WTC11 (cell line): Measurements from ENCODE around the gene PPM1L. TPM values are rescaled to one million over a fixed set of nuclear protein-coding genes. Genes with fewer than 3 reads are reported as not detected.
"Not testable (repeated sequence)": the region's sequence is repeated elsewhere in the genome, so short reads cannot be mapped to it uniquely, and the experiment has no call there.

Experiments
- ATAC-seq: fragments of 200-7000 bp; cut with Tn5 transposase; 2 replicates; pipeline ENCODE4 v1.10.0; 2021; ENCODE audit warnings: mild to moderate bottlenecking, moderate library complexity
- CTCF ChIA-PET: fragments of 300-600 bp; sonication (Branson Sonifier 250); formaldehyde crosslinking; loops from one replicate; lab custom pipeline; 2021; ENCODE audit warnings: antibody characterized with exemption; lab: Charles Lee
- POLR2A ChIA-PET: fragments of 350-600 bp; sonication (Branson Sonifier 250); formaldehyde crosslinking; loops from one replicate; lab custom pipeline; 2021; ENCODE audit warnings: antibody characterized with exemption; lab: Charles Lee
- DNase-seq: peaks from one replicate; pipeline ENCODE4 v3.0.0; 2021; ENCODE audit warnings: low spot score
- H3K27ac Mint-ChIP-seq: 2 replicates; pipeline ENCODE4 v1.8.0; 2021; ENCODE audit warnings: mixed read lengths
- H3K27me3 Mint-ChIP-seq: 2 replicates; pipeline ENCODE4 v1.8.0; 2021; ENCODE audit warnings: low read depth, mild to moderate bottlenecking, moderate library complexity, mixed read lengths
- H3K36me3 Mint-ChIP-seq: 2 replicates; pipeline ENCODE4 v1.8.0; 2021; ENCODE audit warnings: mixed read lengths
- H3K4me1 Mint-ChIP-seq: 2 replicates; pipeline ENCODE4 v1.8.0; 2022; ENCODE audit warnings: mixed read lengths
- H3K4me3 Mint-ChIP-seq: 2 replicates; pipeline ENCODE4 v1.8.0; 2021; ENCODE audit warnings: mild to moderate bottlenecking, moderate library complexity, mixed read lengths
- H3K9me3 Mint-ChIP-seq: 2 replicates; pipeline ENCODE4 v1.8.0; 2021; ENCODE audit warnings: mixed read lengths
- CREB1 ChIP-seq: sonication (generic); formaldehyde crosslinking; IDR thresholded peaks from 2 replicates; pipeline ENCODE4 v1.8.0; 2023; ENCODE audit warnings: mild to moderate bottlenecking, missing genetic modification reagents
- CTCF ChIP-seq: fragments of 200-600 bp; IDR thresholded peaks from 2 replicates; pipeline ENCODE4 v1.8.0; 2022; ENCODE audit warnings: antibody characterized with exemption
- E2F4 ChIP-seq: sonication (generic); formaldehyde crosslinking; IDR thresholded peaks from 2 replicates; pipeline ENCODE4 v1.8.1; 2022; ENCODE audit warnings: low read depth, mild to moderate bottlenecking, moderate library complexity, missing genetic modification reagents, borderline replicate concordance
- EMX1 ChIP-seq: fragments of 250-450 bp; sonication (Bioruptor Pico); IDR thresholded peaks from 2 replicates; pipeline ENCODE4 v1.8.0; 2021; ENCODE audit warnings: mild to moderate bottlenecking
- JAZF1 ChIP-seq: fragments of 250-450 bp; sonication (Bioruptor Pico); IDR thresholded peaks from 2 replicates; pipeline ENCODE4 v1.9.0; 2021; ENCODE audit warnings: moderate library complexity, mild to moderate bottlenecking, inconsistent platforms
- JUN ChIP-seq: sonication (generic); formaldehyde crosslinking; IDR thresholded peaks from 2 replicates; pipeline ENCODE4 v1.8.0; 2023; ENCODE audit warnings: mild to moderate bottlenecking, missing genetic modification reagents
- NFE2L1 ChIP-seq: sonication (generic); formaldehyde crosslinking; IDR thresholded peaks from 2 replicates; pipeline ENCODE4 v1.8.1; 2023; ENCODE audit warnings: missing genetic modification reagents
- NR3C1 ChIP-seq: sonication (generic); formaldehyde crosslinking; conservative IDR thresholded peaks from 2 replicates; pipeline ENCODE4 v1.8.1; 2023; ENCODE audit warnings: low read depth, mild to moderate bottlenecking, missing genetic modification reagents
- PRDM15 ChIP-seq: sonication (generic); formaldehyde crosslinking; IDR thresholded peaks from 2 replicates; pipeline ENCODE4 v1.8.0; 2022; ENCODE audit warnings: missing genetic modification reagents
- RELA ChIP-seq: sonication (generic); formaldehyde crosslinking; IDR thresholded peaks from 2 replicates; pipeline ENCODE4 v1.8.1; 2022; ENCODE audit warnings: missing genetic modification reagents, mild to moderate bottlenecking, borderline replicate concordance
- TEAD4 ChIP-seq: sonication (generic); formaldehyde crosslinking; IDR thresholded peaks from 2 replicates; pipeline ENCODE4 v1.8.0; 2022; ENCODE audit warnings: mild to moderate bottlenecking, missing genetic modification reagents
- USF2 ChIP-seq: sonication (generic); formaldehyde crosslinking; IDR thresholded peaks from 2 replicates; pipeline ENCODE4 v1.8.1; 2023; ENCODE audit warnings: mild to moderate bottlenecking, missing genetic modification reagents, moderate library complexity
- ZNF219 ChIP-seq: sonication (generic); formaldehyde crosslinking; IDR thresholded peaks from 2 replicates; pipeline ENCODE4 v1.8.0; 2023; ENCODE audit warnings: missing genetic modification reagents, mild to moderate bottlenecking, borderline replicate concordance
- total RNA-seq: library from RNA; stranded (reverse); gene quantifications from 3 replicates; pipeline ENCODE4 v1.2.3, GENCODE V29; 2021

The PPM1L gene
- total RNA-seq, 1 experiment from 2014 or later = 18.1 TPM

GRCh38 chr3:160707187-160707794, 48.7 kb upstream of the PPM1L start (continued):
- no peak for TF ChIP-seq CTCF

GRCh38 chr3:160709477-160710182, 46.4 kb upstream of the PPM1L start:
- peaks cover 5% of the 10 kb centered on the region; the same call in 1 of the 2 replicates for H3K27me3 Mint-ChIP-seq
- no peak for DNase-seq
- CTCF ChIA-PET = interaction anchor here (1.1 to 1.4 kb wide), 2 partner anchors 218 to 232 kb away, joined by 4 to 5 read pairs; no protein-coding TSS in a partner anchor

GRCh38 chr3:160713144-160713543, 42.9 kb upstream of the PPM1L start:
- ATAC-seq, H3K9me3 Mint-ChIP-seq, POLR2A ChIA-PET, DNase-seq, CTCF ChIA-PET, H3K4me3 Mint-ChIP-seq, H3K27me3 Mint-ChIP-seq, H3K36me3 Mint-ChIP-seq, H3K27ac Mint-ChIP-seq: not testable (repeated sequence)
- H3K4me1 Mint-ChIP-seq = peaks cover 16% of the 10 kb centered on the region

More at GRCh38 chr3:160709477-160710182, 46.4 kb upstream of the PPM1L start:
- POLR2A ChIA-PET = no interaction called here
- H3K4me3 Mint-ChIP-seq = no peak overlapping the region
- no peak for TF ChIP-seq NFE2L1 (CRISPR knock-in tag)
- H3K36me3 Mint-ChIP-seq = no peaks in the 10 kb centered on the region
- no peaks in the 10 kb centered on the region for H3K9me3 Mint-ChIP-seq
- ATAC-seq = peak; percentile 48; the same call in 1 of the 2 replicates
- peaks cover 16% of the 10 kb centered on the region for H3K4me1 Mint-ChIP-seq
- no peak overlapping the region for H3K27ac Mint-ChIP-seq

GRCh38 chr3:160719710-160720109, 36.3 kb upstream of the PPM1L start:
- peaks cover 10% of the 10 kb centered on the region for H3K9me3 Mint-ChIP-seq
- peak; percentile 52 for ATAC-seq
- peaks cover 4% of the 10 kb centered on the region; the same call in 1 of the 2 replicates for H3K36me3 Mint-ChIP-seq
- CTCF ChIA-PET = interaction anchor here (1.0 kb wide), 1 partner anchor 223 kb away, joined by 4 read pairs; no protein-coding TSS in a partner anchor
- TF ChIP-seq JUN (CRISPR knock-in tag) = no peak
- no peak for TF ChIP-seq TEAD4 (CRISPR knock-in tag)
- no peak for TF ChIP-seq RELA (CRISPR knock-in tag)
- no peak for TF ChIP-seq E2F4 (CRISPR knock-in tag)
- no peak for TF ChIP-seq CREB1 (CRISPR knock-in tag)
- no peak for TF ChIP-seq PRDM15
- TF ChIP-seq ZNF219 (CRISPR knock-in tag) = no peak
- TF ChIP-seq NR3C1 (CRISPR knock-in tag) = no peak
- TF ChIP-seq JAZF1 = no peak
- no peak for TF ChIP-seq EMX1 (CRISPR knock-in tag)
- TF ChIP-seq USF2 = no peak
- TF ChIP-seq, all 79 proteins: peak for 0
- H3K27me3 Mint-ChIP-seq = no peaks in the 10 kb centered on the region
- no peaks in the 10 kb centered on the region for H3K4me1 Mint-ChIP-seq
- no peak overlapping the region for H3K27ac Mint-ChIP-seq
- POLR2A ChIA-PET = no interaction called here
- no peak for DNase-seq
- H3K4me3 Mint-ChIP-seq = no peak overlapping the region
